Endodermal cell (in vitro differentiated cells): Measurements from ENCODE around the gene ATP5F1A. TPM values are rescaled to one million over a fixed set of nuclear protein-coding genes. Genes with fewer than 3 reads are reported as not detected.
"Not testable (repeated sequence)": the region's sequence is repeated elsewhere in the genome, so short reads cannot be mapped to it uniquely, and the experiment has no call there.

Experiments used
- DNase-seq: peaks from one replicate; pipeline ENCODE4 v3.0.0-alpha.2; 2017
- H3K27ac ChIP-seq: 2 replicates; pipeline ENCODE4 v1.5.1; 2013; ENCODE audit warnings: mild to moderate bottlenecking, low read depth, low read length, moderate library complexity
- H3K27me3 ChIP-seq: 2 replicates; pipeline ENCODE4 v1.6.1; 2013; ENCODE audit warnings: mild to moderate bottlenecking, low read length, moderate library complexity; ENCODE audit not compliant: insufficient read depth, control insufficient read depth, poor library complexity, severe bottlenecking
- H3K36me3 ChIP-seq: 2 replicates; pipeline ENCODE4 v1.7.0; 2013; ENCODE audit warnings: mild to moderate bottlenecking, low read length, moderate library complexity; ENCODE audit not compliant: control insufficient read depth, insufficient read depth
- H3K4me1 ChIP-seq: one replicate; pipeline ENCODE4 v1.7.0; 2013; ENCODE audit warnings: low read length; ENCODE audit not compliant: control insufficient read depth, insufficient read depth
- H3K4me3 ChIP-seq: 2 replicates; pipeline ENCODE4 v1.5.1; 2013; ENCODE audit warnings: mild to moderate bottlenecking, low read length, moderate library complexity
- H3K9ac ChIP-seq: 2 replicates; pipeline ENCODE4 v1.6.1; 2013; ENCODE audit warnings: mild to moderate bottlenecking, low read length, moderate library complexity; ENCODE audit not compliant: poor library complexity, severe bottlenecking; ENCODE audit errors: extremely low read depth
- H3K9me3 ChIP-seq: 2 replicates; pipeline ENCODE4 v1.6.1; 2013; ENCODE audit warnings: mild to moderate bottlenecking, low read length, moderate library complexity; ENCODE audit not compliant: control insufficient read depth
- H3K27ac Mint-ChIP-seq: 2 replicates; pipeline ENCODE4 v1.8.0; 2020; ENCODE audit warnings: mixed read lengths
- H3K27me3 Mint-ChIP-seq: 2 replicates; pipeline ENCODE4 v1.8.0; 2021; ENCODE audit warnings: mild to moderate bottlenecking, mixed read lengths; ENCODE audit not compliant: insufficient read depth
- H3K36me3 Mint-ChIP-seq: 2 replicates; pipeline ENCODE4 v1.8.0; 2020; ENCODE audit warnings: low read depth, mixed read lengths
- H3K4me1 Mint-ChIP-seq: 2 replicates; pipeline ENCODE4 v1.8.0; 2020; ENCODE audit warnings: mixed read lengths
- H3K4me3 Mint-ChIP-seq: 2 replicates; pipeline ENCODE4 v1.8.0; 2020; ENCODE audit warnings: mild to moderate bottlenecking, moderate library complexity, mixed read lengths
- H3K9me3 Mint-ChIP-seq: 2 replicates; pipeline ENCODE4 v1.8.0; 2020; ENCODE audit warnings: mild to moderate bottlenecking, mixed read lengths
- WGBS, 2 experiments: methylation state at CpG; one replicate each; pipeline versions ENCODE4 v1.1.5 to v1.1.7; 2013; ENCODE audit warnings: missing lambda C conversion rate in 2 of 2, mixed read lengths in 1 of 2; ENCODE audit not compliant: insufficient coverage in 1 of 2, insufficient read length in 1 of 2; 5-methylcytosine and 5-hydroxymethylcytosine counted together
- total RNA-seq, 2 donors: library from RNA; stranded (reverse); fragmentation: NEBNext Ultra II Directional in 1 of 2; extraction: Animal tissue kit (Norgen Biotek cat#: 25700) in 1 of 2; gene quantifications; 2 replicates in 1 of 2; 3 replicates in 1 of 2; pipeline ENCODE4 v1.2.1, GENCODE V29; 2021
- TF ChIP-seq, protein P1 (sequence below): fragments of 200-600 bp; sonication (generic); conservative IDR thresholded peaks from 2 replicates; pipeline ENCODE4 v1.5.0; 2021; ENCODE audit warnings: antibody characterized with exemption, mild to moderate bottlenecking

Gene ATP5F1A
- total RNA-seq, 2 donors from 2014 or later: 608 to 706 TPM

- no peaks in the 10 kb centered on the region for H3K9me3 Mint-ChIP-seq
- H3K4me1 Mint-ChIP-seq: peaks cover 7% of the 10 kb centered on the region
- no peak overlapping the region for H3K27ac Mint-ChIP-seq
- H3K9ac ChIP-seq: no peak overlapping the region
- H3K4me3 Mint-ChIP-seq: no peak overlapping the region
- H3K9me3 ChIP-seq: no peaks in the 10 kb centered on the region
- no peaks in the 10 kb centered on the region for H3K4me1 ChIP-seq
- WGBS, 2 experiments: 97% methylated on average over 5 of the region's 5 CpGs; no CpG with 5 or more reads in 1 of the 2 experiments
- no peak overlapping the region for H3K27ac ChIP-seq
- H3K36me3 Mint-ChIP-seq: no peaks in the 10 kb centered on the region
- no peaks in the 10 kb centered on the region for H3K27me3 ChIP-seq
- TF ChIP-seq, protein P1, sequence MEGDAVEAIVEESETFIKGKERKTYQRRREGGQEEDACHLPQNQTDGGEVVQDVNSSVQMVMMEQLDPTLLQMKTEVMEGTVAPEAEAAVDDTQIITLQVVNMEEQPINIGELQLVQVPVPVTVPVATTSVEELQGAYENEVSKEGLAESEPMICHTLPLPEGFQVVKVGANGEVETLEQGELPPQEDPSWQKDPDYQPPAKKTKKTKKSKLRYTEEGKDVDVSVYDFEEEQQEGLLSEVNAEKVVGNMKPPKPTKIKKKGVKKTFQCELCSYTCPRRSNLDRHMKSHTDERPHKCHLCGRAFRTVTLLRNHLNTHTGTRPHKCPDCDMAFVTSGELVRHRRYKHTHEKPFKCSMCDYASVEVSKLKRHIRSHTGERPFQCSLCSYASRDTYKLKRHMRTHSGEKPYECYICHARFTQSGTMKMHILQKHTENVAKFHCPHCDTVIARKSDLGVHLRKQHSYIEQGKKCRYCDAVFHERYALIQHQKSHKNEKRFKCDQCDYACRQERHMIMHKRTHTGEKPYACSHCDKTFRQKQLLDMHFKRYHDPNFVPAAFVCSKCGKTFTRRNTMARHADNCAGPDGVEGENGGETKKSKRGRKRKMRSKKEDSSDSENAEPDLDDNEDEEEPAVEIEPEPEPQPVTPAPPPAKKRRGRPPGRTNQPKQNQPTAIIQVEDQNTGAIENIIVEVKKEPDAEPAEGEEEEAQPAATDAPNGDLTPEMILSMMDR: no peak
- no peak for DNase-seq
- no peaks in the 10 kb centered on the region for H3K36me3 ChIP-seq
- H3K4me3 ChIP-seq: no peak overlapping the region
- H3K27me3 Mint-ChIP-seq: peaks cover 2% of the 10 kb centered on the region
Measured at GRCh38 chr18:46050268-46050667, 47.8 kb downstream of the ATP5F1A start.

- TF ChIP-seq, protein P1: no peak
- Mint-ChIP-seq H3K27ac (no peak overlapping the region), H3K4me1 (peaks cover 7% of the 10 kb centered on the region), H3K9me3 (peaks cover 2% of the 10 kb centered on the region), H3K36me3 (no peaks in the 10 kb centered on the region), H3K27me3 (no peaks in the 10 kb centered on the region), H3K4me3 (no peak overlapping the region)
- DNase-seq: no peak
- H3K27me3 ChIP-seq: no peaks in the 10 kb centered on the region
- H3K27ac ChIP-seq: no peak overlapping the region
- WGBS, 2 experiments: 92% methylated on average over 1 of the region's 1 CpG; no CpG with 5 or more reads in 1 of the 2 experiments
- no peaks in the 10 kb centered on the region for H3K4me1 ChIP-seq
- no peaks in the 10 kb centered on the region for H3K36me3 ChIP-seq
- H3K4me3 ChIP-seq: no peak overlapping the region
- no peak overlapping the region for H3K9ac ChIP-seq
- H3K9me3 ChIP-seq: no peaks in the 10 kb centered on the region
Measured at GRCh38 chr18:46048641-46049040, 49.5 kb downstream of the ATP5F1A start.

DNA sequence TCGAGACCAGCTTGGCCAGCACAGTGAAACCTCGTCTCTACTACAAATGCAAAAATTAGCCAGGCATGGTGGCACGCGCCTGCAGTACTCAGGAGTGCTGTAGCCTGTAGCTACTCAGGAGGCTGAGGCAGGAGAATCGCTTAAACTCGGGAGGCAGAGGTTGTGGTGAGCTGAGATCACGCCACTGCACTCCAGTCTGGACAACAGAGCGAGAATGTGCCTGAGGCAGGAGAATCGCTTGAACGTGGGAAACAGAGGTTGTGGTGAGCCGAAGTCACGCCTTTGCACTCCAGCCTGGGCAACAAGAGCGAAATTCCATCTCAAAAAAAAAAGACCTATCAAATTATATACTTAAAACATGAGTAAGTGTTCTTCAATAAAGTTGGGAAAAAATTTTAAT is 50.7 kb downstream of the ATP5F1A start:
- not testable (repeated sequence) for H3K27ac ChIP-seq, H3K9me3 Mint-ChIP-seq, H3K36me3 Mint-ChIP-seq, H3K4me1 ChIP-seq, H3K36me3 ChIP-seq, DNase-seq, H3K4me3 Mint-ChIP-seq, H3K4me3 ChIP-seq, H3K9me3 ChIP-seq, H3K27me3 ChIP-seq, H3K9ac ChIP-seq, H3K27ac Mint-ChIP-seq, H3K27me3 Mint-ChIP-seq
- H3K4me1 Mint-ChIP-seq: peaks cover 17% of the 10 kb centered on the region
- WGBS, 2 experiments: 86 to 95% methylated on average over 8 to 13 of the region's 13 CpGs

GRCh38 chr18:46046688-46047087 is 51.4 kb downstream of the ATP5F1A start:
- H3K4me3 ChIP-seq: no peak overlapping the region
- H3K9ac ChIP-seq: no peak overlapping the region
- H3K27me3 Mint-ChIP-seq: no peaks in the 10 kb centered on the region
- H3K27me3 ChIP-seq: no peaks in the 10 kb centered on the region
- no peaks in the 10 kb centered on the region for H3K36me3 Mint-ChIP-seq
- no peak overlapping the region for H3K27ac Mint-ChIP-seq
- no peaks in the 10 kb centered on the region for H3K4me1 ChIP-seq
- peaks cover 11% of the 10 kb centered on the region for H3K4me1 Mint-ChIP-seq
- no peak overlapping the region for H3K4me3 Mint-ChIP-seq
- TF ChIP-seq, protein P1: no peak
- no peaks in the 10 kb centered on the region for H3K9me3 ChIP-seq
- no peaks in the 10 kb centered on the region for H3K36me3 ChIP-seq
- 90 to 94% methylated on average over 2 of the region's 2 CpGs for WGBS, 2 experiments
- peaks cover 6% of the 10 kb centered on the region for H3K9me3 Mint-ChIP-seq
- no peak overlapping the region for H3K27ac ChIP-seq
- DNase-seq: no peak
